ENCODE results near the gene SAP25.
A peak's percentile ranks its signal among the peaks of the same experiment; 100 is the strongest.

The SAP25 gene

DNA sequence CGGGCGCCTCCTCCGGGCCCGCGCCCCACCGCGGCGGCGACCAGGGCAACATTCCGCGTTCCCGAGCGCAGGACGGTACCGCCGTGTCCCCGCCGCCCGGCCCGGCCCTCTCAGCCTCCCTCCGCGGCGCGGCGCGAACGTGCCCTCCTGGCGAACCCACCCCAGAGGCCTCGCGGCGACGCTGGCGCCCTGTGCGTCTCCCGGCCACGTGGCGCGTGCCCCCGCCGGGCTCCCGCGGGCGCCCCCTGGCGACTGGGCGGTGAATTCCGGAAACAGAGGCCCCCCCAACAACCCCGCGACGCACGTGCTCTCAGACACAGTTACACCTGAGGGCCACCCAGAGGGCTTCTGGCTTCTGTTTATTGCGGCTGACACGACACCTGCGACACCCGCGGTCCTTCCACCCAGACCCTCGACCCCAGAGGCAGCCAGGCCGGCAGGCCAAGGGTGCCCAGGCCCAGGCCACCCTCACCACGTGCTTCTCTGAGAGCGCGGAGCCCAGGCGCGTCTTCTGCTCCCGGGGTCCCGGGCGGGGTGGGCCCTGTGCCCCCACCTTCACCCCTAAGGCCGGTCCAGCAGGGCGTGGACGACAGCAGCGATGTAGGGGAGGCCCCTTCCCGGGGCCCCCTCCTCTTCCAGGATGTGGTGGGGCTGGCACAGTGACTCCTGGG lies at the start of gene SAP25:
SAP25 (minus strand) TSS at position 210 of the 671 bp plus-strand sequence; CDS start at position 52, 158 bp downstream.
- no peak for DNase-seq

DNA sequence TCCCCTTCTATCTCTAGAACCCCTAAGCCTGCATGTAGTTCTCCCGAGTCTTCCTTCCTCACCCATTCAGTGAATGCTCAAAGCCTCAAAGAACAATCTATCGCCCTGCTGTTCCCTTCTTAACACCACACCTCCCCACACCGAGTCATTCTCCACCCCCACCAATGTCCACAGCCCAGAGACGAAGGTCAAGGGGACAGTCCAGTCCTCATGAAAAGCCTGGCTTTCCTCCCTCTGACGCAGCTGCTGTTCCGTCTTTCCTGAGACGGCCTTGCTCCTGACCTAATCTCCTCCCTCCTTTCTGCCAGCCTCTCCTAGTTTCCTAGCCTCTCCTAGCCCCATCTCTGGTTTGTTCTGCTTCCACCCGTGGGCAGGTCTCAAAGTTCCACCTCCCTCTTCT lies 47.9 kb upstream of the SAP25 start:
- DNase-seq = no peak

GRCh38 chr7:100620804-100621203 lies 47.1 kb upstream of the SAP25 start:
- no peak for DNase-seq

- no peak for DNase-seq
Measured at GRCh38 chr7:100620239-100620638, 46.5 kb upstream of the SAP25 start.

- no peak for DNase-seq
Measured at GRCh38 chr7:100614308-100614861, 40.7 kb upstream of the SAP25 start.

GRCh38 chr7:100613412-100614175 lies 39.9 kb upstream of the SAP25 start:
- DNase-seq = no peak

DNA sequence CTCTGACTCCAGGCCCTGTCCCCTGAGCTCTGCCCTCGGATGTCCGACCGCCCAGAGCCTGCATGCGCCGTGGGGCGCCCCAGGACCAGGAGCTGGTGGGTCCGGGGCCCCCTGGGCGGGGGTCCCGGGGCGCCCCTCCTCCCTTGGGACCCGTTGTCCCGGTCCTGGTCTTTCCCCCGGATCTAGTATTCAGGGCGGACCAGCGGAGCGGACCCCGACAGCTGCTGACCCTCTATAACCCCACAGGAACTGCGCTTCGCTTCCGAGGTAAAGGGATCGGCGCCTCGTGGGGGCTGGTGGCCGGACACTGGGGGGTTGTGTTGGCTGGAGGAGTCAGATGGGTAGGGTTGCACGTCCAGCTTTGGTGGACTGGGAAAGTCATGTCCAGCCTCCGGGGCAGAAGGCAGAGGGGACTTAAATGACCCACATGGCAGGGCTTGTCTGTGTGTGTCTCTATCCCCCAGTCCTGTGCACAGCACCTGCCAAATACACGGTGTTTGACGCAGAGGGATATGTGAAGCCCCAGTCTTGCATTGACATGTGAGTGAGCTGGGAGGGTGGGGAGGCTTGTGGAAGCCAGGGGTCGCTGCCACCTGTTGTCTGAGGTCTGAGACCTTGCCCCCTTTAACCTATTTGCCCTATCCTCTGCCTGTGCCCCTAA lies 39.2 kb upstream of the SAP25 start:
- no peak for DNase-seq

- peak; percentile 99 to 100 for DNase-seq
Measured at GRCh38 chr7:100611983-100612729, 38.5 kb upstream of the SAP25 start, which contains the start of gene MOSPD3. Gene MOSPD3, plus strand, starts transcription at chr7:100612540. Its CDS starts 252 bp downstream, at chr7:100612792.

DNA sequence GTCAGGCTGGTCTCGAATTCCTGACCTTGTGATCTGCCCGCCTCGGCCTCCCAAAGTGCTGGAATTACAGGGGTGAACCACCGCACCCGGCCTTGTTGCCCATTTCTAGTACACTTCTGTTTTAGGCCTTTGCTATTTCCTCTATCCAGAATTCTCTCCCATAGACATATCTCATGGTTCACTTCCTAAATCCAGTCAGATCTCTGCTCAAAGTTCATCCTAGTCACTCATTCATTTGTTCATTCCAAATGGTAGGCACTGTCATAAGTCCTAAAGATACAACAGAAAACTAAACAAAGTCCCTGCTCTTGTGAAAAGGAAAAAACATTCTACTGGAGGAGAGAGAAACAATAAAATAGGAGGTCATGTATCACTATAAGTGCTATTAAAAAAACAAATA lies 36.3 kb upstream of the SAP25 start:
- no peak for DNase-seq

- DNase-seq = no peak
Measured at GRCh38 chr7:100607111-100607510, 33.4 kb upstream of the SAP25 start.

GRCh38 chr7:100606313-100606712 lies 32.6 kb upstream of the SAP25 start:
- no peak for DNase-seq

DNA sequence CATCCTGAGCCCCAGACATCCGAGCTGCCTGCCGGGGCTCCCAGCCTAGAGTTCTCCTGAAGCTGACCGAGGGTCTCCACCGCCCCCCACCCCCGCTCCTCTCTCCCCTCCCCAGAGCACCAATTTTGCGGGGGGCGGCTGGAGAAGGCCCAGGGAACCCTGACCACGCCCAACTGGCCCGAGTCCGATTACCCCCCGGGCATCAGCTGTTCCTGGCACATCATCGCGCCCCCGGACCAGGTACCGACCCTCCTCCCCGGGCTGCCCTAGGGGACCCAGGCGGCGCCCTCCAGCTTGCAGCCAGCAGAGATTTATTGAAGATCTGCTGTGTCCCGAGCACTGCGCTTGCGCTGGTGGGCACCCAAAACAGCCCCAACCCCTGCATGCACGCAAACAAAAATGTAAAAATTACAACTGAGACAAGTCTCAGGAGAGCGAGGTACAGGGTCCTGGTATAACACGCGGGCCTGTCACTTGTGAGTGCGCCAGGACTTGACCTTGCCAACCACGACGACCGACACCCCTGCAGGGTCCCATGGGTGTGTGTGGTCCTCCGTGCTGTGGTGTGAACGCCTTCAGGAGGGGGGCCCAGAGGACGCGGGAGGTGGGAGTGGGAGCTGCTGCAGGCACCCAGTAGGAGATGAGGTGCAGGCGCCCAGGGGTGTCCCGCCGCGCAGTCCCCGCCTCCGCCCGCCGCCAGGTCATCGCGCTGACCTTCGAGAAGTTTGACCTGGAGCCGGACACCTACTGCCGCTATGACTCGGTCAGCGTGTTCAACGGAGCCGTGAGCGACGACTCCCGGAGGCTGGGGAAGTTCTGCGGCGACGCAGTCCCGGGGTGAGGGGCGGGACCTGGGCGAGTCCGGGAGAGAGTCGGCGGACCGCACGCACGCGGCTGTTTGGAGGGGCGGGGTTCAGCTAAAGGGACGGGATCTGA lies 31.5 kb upstream of the SAP25 start:
- DNase-seq = no peak

DNA sequence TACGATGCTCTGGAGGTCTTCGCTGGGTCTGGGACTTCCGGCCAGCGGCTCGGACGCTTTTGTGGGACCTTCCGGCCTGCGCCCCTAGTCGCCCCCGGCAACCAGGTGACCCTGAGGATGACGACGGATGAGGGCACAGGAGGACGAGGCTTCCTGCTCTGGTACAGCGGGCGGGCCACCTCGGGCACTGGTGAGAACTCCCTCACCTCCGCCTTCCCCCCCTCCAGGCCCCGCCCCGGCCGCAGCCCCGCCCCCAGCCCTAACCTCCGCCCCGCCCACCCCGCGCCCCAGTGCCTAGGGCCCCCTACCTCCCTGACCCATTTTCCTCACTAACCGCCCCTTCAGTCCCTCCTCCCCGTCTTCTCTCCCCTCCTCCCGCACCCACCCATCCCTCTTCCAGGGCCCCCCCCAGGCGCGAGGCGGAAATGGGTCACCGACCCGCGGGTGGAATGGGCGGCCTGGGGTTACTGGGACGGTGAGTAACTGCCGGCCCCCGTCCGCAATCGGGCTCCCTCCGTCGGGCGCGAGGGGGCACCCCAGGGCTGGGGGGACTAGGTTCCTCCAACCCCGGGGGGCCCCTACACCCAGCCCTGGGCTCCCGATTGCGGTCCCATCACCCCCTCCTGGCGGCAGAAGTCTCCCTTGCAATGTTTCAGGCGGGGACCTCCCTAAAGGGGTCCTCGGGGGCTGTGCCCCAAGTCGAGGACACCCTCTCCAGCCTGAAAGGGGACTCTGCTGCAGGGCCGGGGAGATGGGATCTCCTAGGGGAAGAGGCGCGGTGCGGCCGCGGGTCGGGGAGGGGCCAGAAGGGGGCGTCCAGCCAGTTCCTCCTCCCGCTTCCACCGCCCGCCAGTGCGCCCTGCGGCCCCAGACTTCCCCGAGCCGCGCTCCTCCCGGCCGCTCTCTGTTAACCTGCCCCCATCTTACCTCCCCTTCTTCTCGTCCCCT lies 30.6 kb upstream of the SAP25 start:
- peak; percentile 41 to 61 for DNase-seq

DNA sequence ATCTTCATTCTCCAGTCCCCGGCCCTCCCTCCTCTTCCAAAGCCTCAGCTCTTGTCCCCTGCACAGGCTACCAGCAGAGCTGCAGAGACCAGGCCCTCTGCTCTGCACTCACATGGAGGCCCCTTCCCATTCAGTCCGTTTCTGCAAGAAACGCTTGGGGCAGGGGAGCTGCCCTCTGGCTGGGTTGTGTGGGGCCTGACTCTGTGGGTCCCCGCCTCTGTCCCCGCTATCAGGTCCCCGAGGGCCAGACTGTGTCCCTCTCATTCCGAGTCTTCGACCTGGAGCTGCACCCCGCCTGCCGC lies 30.0 kb upstream of the SAP25 start:
- no peak for DNase-seq

- DNase-seq = no peak
Measured at GRCh38 chr7:100602889-100603725, 29.4 kb upstream of the SAP25 start.

GRCh38 chr7:100600730-100601038 lies 27.0 kb upstream of the SAP25 start:
- no peak for DNase-seq

DNA sequence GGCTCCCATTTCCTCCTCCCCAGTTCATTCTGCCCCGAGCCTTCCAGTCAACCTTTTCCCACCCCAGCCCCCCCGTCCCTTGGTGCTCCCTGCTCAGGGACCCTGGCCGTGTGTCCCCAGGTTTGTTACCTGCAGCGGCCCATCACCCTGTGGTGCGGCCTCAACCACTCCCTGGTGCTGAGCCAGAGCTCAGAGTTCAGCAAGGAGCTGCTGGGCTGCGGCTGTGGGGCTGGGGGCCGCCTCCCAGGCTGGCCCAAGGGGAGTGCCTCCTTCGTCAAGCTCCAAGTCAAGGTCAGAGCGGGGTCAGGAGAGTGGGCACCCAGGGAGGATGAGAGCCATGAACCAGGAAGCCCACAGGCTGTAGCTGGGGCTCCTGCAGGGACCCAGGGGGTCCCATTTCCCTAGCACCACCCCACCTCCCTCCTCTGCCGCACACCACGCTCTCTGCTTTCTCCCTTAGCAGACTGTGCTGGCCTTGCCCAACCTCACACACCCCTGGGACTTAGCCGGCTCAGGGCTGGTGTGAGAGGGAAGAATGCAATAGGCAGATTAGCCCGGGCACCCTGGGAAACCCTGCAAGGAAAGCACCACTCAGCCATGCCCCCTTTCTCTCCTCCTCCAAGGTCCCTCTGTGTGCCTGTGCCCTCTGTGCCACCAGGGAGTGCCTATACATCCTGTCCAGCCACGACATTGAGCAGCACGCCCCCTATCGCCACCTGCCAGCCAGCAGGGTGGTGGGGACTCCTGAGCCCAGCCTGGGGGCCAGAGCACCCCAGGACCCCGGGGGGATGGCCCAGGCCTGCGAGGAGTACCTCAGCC lies 26.4 kb upstream of the SAP25 start:
- DNase-seq = no peak

DNA sequence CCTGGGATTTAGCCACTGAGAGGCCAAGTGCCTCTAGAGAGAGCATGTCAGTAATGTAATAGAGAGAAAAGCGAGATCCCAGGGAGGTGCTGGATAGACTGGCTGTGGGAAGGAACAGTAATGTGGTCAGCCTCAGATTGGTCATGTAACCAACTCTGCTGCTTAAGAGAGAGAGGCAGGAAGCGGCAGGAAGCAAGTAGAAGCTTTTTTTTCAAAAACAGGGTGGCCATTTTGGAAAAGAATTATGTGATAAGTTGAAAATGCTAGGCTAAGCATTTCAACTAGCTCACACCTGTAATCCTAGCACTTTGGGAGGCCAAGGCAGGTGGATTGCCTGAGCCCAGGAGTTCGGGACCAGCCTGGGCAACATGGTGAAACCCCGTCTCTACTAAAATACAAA lies 24.7 kb upstream of the SAP25 start:
- no peak for DNase-seq

GRCh38 chr7:100595188-100595587 lies 21.5 kb upstream of the SAP25 start:
- DNase-seq = no peak
